ENCODE measurements around the gene AGBL1.

Gene AGBL1

DNA sequence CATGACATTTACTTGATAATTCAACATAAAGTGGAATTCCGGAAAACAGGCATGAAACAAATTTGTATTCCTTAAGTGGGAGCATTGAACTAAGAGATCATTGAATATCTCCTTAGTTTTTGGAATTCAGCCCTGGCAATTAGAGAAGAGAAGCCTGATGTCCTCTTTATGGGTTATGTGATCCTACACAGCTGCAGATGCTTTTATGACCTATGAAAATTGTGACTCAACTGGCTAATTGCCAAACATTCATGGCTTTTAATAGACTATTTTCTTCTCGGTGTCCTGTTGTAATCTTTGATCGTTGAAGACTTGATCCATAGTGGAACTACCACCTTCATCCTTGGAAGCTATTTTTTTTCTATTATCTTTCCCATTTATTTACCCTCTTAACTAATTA is 46.1 kb downstream of the AGBL1 start:
- ChIA-PET CTCF (no interaction called here), POLR2A (no interaction called here)
- TF ChIP-seq, protein P1, sequence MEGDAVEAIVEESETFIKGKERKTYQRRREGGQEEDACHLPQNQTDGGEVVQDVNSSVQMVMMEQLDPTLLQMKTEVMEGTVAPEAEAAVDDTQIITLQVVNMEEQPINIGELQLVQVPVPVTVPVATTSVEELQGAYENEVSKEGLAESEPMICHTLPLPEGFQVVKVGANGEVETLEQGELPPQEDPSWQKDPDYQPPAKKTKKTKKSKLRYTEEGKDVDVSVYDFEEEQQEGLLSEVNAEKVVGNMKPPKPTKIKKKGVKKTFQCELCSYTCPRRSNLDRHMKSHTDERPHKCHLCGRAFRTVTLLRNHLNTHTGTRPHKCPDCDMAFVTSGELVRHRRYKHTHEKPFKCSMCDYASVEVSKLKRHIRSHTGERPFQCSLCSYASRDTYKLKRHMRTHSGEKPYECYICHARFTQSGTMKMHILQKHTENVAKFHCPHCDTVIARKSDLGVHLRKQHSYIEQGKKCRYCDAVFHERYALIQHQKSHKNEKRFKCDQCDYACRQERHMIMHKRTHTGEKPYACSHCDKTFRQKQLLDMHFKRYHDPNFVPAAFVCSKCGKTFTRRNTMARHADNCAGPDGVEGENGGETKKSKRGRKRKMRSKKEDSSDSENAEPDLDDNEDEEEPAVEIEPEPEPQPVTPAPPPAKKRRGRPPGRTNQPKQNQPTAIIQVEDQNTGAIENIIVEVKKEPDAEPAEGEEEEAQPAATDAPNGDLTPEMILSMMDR (IDR thresholded peaks at IDR 0.05; ENCODE audit: insufficient read depth, low read length, missing control alignments), result no peak
- no peak overlapping the region for H3K4me3 ChIP-seq (ENCODE audit: low read depth, low read length)
- no peak for DNase-seq (ENCODE audit: low read depth, low spot score)

DNA sequence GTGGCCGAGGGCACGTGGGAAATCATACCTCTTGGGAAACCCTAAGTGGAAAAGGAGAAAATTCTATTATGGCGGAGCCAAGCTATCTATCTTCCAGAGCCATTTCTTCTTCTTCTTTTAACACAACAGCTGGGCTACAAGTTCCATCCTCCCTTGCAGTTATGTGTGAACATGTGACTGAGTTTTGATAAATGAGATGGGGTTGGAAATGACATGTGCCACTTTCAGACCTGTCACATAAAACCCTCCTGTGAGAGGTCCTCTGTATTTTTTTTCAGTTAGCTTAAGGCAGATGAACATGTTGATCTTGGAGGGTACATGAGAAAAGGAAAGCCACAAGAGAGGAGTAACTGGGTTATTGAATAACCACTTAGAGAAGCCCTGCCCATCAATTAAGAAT is 47.9 kb downstream of the AGBL1 start:
- POLR2A ChIA-PET, result no interaction called here
- H3K4me3 ChIP-seq (ENCODE audit: low read depth, low read length), result no peak overlapping the region
- TF ChIP-seq, protein P1 (IDR thresholded peaks at IDR 0.05; ENCODE audit: insufficient read depth, low read length, missing control alignments), result no peak
- CTCF ChIA-PET, result no interaction called here
- DNase-seq (ENCODE audit: low read depth, low spot score), result no peak

DNA sequence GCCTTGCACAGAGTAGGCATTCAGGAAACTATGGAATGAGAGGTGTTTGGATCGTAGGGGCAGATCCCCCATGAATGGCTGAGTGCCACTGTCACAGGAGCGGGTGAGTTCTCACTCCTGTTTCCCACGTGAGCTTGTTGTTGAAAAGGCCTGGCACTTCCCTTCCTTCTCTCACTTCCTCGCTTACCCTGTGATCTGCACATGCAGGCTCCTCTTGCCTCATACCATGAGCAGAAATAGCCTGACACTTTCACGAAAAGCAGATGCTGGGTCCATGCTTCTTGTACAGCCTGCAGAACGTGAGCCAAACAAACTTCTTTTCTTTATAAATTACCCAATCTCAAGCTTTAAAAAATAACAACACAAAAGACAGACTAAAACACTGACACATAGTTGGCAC is 55.4 kb downstream of the AGBL1 start:
- TF ChIP-seq, protein P1 (IDR thresholded peaks at IDR 0.05; ENCODE audit: insufficient read depth, low read length, missing control alignments), result no peak
- POLR2A ChIA-PET, result no interaction called here
- CTCF ChIA-PET, result no interaction called here
- DNase-seq (ENCODE audit: low read depth, low spot score), result no peak
- H3K4me3 ChIP-seq (ENCODE audit: low read depth, low read length), result no peak overlapping the region

DNA sequence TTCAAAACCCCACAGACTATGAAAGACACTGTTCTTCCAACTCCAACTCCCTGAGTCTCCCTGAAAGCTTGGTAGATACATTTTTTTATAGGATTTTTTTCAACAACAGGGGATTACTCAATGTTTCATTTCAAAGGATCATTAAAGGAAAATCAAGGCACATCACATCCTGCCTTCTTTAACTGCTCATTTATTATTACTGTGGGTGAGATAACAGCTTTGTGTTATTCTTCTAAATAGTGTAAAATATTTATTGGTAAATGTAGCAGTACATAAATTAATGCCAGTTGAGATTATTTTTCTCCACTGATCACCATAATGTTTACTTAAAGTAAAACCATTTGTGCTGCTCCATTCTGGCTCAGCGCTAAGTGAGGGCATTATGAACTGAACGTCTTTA is 57.2 kb downstream of the AGBL1 start:
- TF ChIP-seq, protein P1 (IDR thresholded peaks at IDR 0.05; ENCODE audit: insufficient read depth, low read length, missing control alignments), result no peak
- no peak for DNase-seq (ENCODE audit: low read depth, low spot score)
- CTCF ChIA-PET, result no interaction called here
- POLR2A ChIA-PET, result no interaction called here
- H3K4me3 ChIP-seq (ENCODE audit: low read depth, low read length), result no peak overlapping the region

DNA sequence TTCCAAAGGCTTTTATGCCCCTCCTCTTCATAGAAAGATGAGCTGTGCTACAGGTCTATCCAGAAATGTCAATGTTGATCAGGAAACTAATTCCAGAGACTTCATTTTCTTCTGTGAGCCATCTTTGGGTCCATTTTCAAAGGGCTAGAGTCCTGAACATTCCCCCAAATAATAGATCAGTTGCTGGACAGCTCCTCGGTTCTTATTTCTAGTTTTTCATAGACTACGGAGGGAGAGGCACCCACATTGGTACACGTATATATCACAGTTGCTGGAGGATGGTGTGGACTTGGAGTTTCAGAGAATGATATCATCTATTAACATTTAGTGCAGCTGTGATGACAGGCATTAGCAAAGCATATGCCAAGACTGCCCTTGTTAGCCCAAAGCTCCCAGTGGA is 59.1 kb downstream of the AGBL1 start:
- POLR2A ChIA-PET, result no interaction called here
- TF ChIP-seq, protein P1 (IDR thresholded peaks at IDR 0.05; ENCODE audit: insufficient read depth, low read length, missing control alignments), result no peak
- CTCF ChIA-PET, result no interaction called here

DNA sequence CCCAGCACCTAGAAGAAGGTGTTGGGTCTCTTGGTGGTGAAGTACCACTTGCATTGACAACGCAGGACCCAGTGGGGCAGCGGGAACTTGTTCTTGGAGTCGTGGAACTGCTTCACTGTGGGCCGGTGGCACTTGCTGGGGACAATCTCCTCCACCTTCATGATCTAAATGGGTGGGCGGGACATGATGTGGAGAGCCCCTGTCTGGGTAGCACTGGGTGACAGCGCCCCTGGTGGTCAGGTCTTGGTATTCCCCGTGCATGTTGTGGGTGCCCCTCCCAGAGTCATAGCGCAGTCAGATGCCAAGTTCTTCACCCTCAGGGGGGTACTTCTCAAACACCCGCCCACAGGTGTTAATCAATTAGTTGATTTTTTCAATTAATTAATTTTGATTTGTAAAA is 60.2 kb downstream of the AGBL1 start:
- TF ChIP-seq, protein P1 (IDR thresholded peaks at IDR 0.05; ENCODE audit: insufficient read depth, low read length, missing control alignments), result no peak
- no peak overlapping the region for H3K4me3 ChIP-seq (ENCODE audit: low read depth, low read length)
- DNase-seq (ENCODE audit: low read depth, low spot score), result no peak
- ChIA-PET CTCF (no interaction called here), POLR2A (no interaction called here)

More for the DNA sequence above, 59.1 kb downstream of the AGBL1 start:
- H3K4me3 ChIP-seq (ENCODE audit: low read depth, low read length), result no peak overlapping the region
- no peak for DNase-seq (ENCODE audit: low read depth, low spot score)
